NCI-H1105 treated with DMSO at 0.1 percent for 48 hours (cell line): ENCODE data around the gene MCM6.

Source experiments
- DNase-seq: peaks from one replicate; lab custom pipeline; 2025; lab: John Stamatoyannopoulos, UW

MCM6 gene

DNA sequence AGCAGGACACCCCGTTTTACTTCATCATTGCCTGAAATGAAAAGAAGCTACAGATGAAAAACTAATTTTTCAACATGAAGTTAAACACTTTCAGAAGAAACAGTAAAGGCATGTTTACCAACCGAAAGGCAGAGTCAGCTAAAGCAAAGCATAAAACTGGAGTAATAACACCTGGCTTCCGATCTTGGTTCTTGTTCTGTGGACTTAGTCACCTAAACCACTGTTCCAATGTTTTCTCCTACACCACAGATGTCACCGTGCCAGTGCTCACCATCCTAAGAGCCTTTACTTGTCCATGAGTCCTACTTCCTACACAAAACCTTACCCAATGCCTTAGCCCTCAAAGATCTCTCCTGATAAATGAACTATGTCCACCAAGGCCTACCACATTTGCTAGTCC lies 13.5 kb downstream of the MCM6 start:
- no peak for DNase-seq

DNA sequence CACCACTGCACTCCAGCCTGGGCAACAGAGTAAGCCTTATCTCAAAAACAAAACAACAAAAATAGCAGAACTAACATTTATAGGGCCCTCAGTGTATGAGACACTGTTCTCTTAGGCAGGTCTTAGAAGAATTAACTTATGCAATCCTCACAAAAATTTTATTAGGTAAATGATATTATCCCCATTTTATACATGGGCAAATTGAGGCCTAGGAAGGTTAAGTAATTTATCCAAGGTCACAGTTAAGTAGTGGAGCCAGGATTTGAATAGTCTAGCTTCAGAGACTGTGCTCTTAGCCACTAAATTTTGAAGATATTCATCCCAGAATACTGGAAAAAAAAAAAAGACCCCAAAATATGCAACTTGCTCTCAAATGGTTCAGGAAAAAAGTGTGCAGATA lies 22.8 kb downstream of the MCM6 start:
- no peak for DNase-seq

DNA sequence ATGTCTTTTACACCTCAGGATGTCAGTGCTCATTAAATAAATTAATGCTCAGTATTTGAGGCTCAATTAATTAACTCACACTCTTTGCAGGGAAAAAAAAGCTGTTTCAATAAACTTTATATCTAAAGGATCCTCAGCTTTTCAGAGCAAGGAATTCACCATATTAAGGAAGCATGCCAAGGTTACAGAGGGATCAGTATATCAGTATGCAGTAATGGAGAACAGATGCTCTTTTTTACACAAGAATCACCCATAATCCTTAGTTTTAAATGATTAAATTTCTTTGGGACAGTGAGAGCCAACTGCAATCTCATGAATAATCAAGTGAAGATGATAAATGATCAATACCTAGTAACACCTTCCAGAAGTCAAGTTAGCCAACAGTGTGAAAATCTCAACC lies 24.4 kb downstream of the MCM6 start:
- DNase-seq = no peak

DNA sequence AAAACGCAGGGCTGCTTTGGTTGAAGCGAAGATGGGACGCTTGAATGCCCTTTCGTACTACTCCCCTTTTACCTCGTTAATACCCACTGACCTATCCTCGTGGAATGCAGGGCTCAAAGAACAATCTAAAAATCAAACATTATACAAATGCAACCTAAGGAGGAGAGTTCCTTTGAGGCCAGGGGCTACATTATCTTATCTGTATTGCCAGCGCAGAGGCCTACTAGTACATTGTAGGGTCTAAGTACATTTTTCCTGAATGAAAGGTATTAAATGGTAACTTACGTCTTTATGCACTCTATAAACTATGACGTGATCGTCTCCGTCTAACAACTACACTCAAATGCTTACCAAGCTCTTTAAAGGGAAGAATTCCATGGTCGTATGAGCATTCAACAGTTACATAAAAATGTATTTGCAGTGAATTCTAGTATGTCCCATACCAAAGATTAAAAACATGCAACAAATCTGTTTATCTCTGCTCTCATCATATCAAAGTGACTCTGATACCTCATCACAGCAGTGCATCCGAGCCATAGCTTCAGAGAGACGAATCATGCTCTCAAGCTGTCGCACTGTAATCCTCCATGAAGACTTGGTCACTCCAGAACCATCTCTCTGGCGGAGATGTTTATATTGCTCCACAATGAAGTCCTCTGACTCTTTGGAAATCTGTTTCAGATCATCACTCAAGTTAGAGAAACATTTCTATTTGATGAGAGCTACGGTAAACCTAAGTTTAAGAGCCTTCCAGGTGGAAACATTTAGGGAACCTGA lies 25.2 kb downstream of the MCM6 start:
- DNase-seq = no peak

DNA sequence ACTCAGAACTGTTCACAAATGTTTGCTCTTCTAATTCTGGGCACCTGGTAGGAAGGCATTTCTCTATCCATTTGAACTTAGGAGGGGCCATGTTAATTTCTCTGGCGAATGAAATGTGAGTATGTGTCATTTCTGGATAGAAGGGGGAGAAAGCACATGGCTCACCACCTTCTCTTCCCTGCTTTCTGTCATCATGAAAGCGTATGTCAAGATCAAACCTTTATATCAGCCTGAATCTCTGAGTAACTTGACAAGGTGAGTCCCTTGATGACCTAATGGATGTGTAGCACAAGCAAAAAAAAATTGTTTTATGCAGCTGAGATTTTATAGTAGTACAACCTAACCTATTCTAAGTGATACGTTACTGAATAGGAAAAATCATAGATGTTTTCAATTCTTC lies 27.2 kb downstream of the MCM6 start:
- DNase-seq = no peak

DNA sequence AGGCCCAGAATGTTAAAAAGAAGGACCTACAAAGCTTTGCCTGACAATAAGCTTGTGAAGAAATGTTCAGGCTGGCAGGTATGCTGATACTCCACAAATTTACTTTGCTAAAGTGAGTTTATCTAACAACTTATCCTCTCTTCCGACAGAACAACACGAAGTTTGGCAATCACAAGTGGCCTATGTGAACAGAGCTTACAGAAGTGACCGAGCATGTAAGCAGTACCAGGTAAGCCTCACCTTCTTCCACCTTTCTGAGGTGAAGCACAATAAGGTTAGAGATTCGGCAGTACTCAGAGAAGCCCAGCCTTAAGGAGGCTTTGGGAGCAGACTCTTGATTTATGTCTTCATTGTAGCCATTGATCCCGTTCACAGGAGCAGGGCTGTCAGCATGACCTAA lies 30.2 kb downstream of the MCM6 start:
- no peak for DNase-seq

DNA sequence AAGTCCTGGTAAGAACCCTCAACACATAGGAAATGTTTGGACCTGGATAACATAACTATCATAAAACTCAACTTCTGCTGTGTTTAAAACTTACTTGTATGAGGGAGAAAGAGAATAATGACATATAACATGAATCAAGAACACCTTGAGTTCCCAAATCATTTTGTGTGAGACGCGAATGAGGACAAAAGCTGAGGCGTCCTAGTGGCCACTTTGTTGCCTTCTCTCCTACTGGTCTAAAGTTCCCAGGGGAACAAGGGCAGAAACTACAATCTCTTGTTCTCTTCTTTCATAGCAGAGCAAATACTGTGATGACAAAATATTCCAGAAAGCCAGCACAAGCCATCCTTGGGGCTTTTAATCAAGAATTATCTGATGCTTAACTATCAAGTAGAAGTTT lies 31.0 kb downstream of the MCM6 start:
- DNase-seq = no peak

DNA sequence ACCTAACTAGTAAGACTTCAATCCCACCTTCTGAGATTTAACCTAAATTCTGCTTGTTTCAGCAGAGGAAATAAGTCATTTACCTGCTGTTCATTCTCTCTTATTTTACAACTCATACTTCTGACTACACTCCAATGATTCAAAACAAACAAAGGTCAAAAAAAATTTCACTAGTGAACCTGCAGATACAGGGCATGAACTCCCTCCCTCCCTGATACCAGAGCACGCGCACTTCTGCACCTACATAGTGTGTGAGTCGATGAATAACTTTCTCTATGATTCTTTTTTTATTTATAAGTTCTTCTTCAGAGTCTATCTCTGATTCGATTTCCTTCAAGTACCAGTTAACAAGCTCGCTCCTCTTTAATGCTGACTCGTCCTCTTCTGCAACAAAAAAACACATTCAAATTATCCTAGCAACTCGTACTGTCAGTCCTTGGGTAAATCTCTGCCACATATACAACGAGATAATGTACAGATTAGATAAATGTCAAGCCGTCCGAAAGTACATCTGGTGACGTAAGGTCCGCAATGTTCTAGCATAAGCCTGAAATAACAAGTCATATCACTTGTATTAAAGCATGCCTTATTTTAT lies 31.8 kb downstream of the MCM6 start:
- no peak for DNase-seq

DNA sequence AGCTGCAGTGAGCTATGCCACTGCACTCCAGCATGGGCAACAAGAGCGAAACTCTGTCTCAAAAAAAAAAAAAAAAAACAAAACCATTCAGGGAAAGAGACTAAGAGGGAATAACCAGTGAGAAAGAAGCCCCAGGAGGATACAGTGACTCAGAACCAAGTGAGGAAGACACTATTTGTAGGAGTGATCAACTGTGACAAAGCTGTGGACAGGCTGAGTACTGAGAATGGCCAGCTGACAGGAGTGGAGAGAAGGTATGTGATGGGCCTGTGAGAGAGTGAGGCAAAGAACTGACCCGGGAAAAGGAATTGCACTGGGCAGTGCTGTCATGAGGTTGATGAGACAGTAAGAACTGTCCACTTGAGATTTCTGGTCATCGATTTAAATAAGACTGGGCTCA lies 32.6 kb downstream of the MCM6 start:
- no peak for DNase-seq

DNA sequence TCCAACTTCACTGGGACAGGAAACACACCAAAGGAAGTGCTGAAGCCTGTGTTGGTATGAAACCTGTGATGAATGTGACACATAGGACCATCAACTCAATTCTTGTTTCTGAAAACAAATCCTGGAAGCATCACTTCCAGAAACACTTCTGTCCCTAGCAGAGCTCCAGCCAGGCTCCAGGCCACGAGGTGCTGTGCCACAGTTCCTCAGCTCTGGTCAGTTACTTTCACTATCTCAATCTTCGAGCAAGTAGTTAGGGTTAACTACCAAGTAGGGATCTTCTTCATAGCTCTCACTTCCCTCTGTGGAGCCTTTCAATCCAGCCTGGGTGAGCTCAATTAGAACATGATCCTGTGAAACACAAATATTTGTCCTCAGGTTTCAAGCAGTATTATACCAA lies 35.6 kb downstream of the MCM6 start:
- no peak for DNase-seq

DNA sequence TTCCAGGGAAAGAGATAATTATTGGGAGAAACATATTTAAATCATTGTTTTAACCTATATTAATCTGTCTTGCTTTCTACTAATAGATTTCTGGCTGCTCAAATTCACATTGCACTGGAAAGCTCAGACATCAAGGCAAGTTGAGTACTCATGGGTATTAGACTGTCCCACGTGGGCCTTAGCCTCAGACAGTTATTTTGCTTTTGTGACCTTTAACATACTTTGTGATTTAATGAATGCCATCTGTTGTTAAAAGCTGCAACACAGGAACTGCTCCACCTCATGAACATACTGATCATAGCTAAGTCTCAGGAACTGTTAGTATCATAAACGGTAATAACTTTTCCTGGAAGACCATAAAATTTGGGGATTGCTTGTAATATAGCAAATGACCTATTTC lies 36.5 kb downstream of the MCM6 start:
- no peak for DNase-seq

DNA sequence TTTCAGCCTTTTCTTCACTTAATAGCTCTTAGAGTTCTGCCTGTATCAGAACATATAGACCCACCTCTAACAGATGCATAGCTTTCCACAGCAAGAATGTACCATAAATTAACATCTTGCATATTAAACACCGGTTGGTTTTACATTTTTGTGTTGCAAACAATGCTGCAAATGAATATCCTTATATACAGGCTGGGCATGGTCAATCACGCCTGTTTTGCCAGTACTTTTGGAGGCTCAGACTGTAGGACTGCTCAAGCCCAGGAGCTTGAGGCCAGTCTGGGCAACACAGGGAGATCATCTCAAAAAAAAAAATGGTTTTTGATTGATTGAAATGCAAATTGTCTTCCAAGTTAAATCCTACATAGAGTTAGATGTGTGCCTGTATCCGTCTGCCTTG lies 37.7 kb downstream of the MCM6 start:
- DNase-seq = no peak

DNA sequence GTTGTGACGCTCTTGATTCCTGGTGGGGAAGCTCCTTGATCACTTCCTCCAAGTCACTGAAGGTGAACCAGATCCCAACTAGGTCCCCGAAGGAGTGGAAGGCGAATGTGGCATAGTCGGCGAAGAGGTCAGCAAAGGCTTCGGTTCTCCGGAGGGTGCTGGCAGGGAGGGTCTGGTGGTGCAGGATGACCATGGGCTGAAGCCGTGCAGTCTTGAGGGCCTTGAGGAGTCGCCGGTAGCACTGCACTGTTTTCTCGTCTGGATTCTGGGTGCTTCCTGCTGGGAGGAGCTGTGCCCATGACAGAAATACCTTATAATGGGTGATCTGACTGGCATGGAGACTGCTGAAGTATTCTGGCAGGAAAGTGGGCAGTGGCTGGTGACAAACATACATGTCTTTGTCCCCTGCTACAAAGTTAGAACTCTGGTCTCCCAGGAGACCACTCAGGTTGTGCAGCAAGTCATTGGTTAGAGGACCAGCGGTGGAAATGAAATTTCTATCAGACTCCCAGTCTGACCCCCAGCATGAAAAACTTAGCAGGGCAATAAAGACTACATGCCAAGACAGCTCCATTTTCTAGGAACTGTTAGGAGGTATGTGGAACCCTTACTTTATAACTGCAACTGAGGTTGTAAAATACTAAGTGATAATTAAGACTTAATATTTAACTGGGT lies 39.5 kb downstream of the MCM6 start, which contains the start of gene LCT:
LCT (minus strand) TSS at position 589 of the 675 bp plus-strand sequence; CDS start at position 574, 15 bp downstream.
- no peak for DNase-seq

DNA sequence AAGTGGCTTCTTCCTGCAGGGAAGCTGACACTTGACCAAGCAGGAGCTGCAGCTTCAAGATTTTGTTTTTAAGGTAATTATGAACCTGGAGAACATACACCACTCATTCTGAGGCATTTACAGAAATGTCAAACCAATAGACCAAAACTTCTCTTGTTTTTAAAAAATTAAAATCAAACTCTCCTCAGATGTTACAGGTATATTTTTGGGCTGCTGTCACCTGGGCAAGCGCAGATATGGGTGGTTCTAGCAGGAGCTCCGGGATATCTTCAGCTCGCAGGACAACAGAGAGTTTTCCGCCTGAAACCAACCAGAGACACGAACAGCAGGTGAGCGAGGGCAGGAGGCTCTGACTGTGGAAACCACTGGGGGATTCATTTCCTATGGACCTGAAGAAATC lies 43.4 kb downstream of the MCM6 start:
- DNase-seq = no peak

DNA sequence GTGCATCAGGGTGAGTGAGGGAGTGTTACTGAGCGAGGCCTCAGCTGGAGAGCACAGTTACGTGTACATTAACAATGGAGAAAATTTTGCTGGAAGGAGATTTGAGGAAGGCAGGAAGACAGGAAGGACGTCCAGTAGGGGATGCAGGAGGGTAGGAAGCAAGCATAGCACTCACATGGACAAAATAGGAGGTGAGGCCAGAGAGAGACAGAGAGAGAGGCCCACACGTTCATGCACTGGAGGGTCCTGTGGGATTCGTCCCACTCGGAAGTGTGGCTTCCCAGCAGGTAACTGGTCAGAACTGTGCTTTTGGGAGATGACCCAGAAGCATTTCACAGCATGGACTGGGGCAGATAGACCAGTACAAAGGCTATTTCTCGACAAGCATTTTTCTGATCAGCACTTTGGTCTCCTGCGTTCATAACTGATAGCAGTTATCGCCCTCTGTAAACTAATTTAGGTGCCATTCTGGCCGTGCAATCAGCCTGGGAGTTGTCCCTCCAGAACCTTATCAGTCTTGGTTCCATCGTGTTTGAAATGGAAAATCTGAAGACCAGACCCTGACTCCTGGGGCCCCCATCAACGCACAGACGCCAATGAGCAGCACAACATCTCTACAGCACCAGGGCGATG lies 44.9 kb downstream of the MCM6 start:
- no peak for DNase-seq

DNA sequence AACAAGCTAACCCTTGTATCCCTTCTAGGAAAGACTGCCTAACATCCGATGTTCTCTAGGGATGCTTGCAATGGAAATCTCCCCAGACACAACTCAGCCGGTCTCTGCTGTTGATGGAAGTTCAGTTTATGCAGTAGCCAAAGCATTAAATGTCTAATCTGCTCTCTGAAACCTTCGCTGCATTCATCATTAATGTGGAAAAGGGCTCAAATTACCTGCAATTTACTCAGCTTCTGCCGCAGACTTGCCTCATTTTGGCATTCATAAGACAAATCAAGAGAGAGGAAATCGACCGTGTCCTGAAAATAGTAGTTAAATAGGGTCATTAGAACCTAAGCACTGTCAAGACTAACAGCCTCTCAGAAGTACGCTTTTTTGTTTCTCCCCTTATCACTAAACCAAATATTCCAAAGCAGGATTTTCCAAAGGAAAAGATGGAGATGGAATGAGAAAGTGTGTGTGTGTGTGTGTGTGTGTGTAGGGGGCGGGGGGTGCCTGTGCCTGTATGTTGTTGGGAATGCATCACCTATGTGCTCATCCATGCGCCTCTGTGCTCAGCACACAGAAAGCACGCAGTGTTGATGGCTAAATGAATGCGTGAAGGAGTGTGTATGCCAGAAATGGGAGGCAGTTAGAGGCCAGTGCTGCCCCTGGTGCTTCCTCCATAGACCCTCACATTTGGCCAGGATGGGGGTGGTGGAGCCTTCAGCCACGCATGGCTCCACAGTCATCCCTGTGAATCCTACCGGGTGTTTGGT lies 46.7 kb downstream of the MCM6 start:
- DNase-seq = peak; percentile 92

DNA sequence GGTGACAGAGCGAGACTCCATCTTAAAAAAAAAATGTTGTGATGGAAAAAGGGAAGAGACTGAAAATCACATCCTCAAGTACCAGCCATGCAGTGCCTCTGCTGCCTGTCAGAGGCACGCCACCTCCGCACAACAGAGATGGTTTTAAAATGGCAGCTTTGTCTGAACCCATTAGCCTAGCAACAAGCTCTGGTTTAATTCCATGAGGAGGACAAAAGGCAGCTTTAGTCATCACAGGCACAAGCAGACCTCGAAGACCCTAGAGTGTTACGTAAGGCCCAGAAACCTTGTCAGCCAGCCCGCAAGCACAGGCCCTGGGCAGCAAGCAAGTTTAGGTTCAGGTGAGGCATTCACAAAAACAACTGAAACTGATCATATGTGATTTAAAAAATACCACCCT lies 49.7 kb downstream of the MCM6 start:
- no peak for DNase-seq

DNA sequence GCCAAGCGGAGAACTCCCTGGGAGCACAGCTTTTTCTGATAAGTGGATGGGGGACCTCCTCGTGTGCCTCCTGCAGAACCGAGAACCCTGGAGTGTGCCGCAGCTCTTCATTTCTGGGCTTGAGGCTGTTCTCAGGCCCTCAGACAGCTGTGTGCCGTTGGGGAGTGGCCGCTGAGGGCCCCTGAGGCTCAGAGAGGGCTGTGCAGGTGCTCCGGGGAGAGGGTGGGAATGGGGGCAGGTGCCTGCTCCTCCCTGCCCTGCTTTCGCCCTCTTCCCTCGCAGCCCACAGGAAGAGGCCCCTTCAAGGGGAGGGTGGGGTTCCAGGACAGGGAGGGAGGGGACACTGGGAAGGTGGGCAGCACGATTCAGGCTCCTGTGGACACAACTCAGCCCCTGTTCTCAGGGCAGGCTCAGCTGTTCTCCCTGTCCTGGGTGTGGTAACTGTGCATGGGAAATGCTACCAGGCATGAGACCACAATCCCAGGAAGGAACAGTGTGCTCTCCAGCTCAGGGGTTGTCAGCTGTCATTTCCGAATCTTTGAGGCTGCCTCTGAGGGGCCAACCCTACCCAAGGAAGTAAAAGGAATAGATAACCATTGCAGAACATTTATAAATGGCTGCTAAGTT lies 50.6 kb downstream of the MCM6 start:
- DNase-seq = no peak

DNA sequence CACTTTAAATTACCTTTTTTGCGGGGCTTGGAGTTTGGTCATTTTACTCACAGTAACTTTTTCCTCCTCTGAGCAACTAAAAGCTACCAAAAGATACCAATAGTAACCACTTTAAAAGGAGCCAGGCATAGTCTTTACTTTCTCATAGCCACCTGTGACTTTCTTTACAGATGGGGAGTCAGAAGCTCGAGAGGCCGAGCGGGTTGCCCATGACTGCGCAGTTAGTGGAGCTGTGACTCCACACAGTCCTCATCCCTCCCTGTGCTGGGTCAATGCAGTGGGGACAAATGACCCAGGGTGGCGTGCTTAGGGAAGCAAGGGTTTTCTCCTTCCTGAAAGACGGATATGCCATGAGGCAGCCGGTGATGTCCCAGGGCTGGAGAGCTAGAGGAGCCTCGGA lies 51.1 kb downstream of the MCM6 start:
- DNase-seq = no peak

DNA sequence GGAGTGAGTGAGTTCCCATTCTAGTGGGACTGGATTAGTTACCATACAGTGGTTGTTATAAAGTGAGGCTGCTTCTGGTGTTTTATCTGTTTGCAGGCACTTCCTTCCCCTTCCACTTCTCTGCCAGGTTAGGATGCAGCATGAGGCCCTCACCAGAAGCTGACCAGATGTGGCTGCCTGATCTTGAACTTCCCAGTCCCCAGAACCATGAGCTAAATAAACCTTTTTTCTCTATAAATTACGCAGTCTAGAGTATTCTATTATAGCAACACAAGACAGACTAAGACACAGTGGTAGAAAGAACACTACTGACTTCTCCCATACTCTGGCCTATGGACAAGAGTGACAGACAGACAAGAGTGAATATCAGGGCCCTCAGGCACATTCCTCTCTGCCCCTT lies 53.4 kb downstream of the MCM6 start:
- DNase-seq = no peak

DNA sequence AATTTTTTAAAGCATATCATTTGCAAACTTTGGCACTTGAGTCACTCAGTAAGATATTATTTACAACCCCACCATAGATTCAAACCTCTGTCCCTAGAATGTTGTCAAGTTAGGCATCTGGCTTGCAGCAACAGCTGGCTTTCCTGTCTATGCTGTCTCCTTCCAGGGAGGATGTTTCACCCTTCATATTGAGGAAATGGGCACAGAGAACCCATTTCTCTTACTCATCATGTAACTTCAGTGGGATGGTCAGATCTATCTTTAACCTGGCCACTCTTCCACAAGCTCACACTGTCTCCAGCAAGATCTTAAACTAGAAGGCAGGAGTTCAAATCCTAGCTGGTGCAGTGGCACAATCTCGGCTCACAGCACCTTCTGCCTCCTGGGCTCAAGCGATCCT lies 55.1 kb downstream of the MCM6 start:
- DNase-seq = no peak
